Spleen (tissue), 7 donors: ENCODE measurements around the gene SUPT5H.

Experiments
- CTCF ChIP-seq, 11 experiments: fragments of 200-600 bp in 7 of 11; fragments of 450-650 bp in 4 of 11; sonication (generic) in 4 of 11; IDR thresholded peaks in 8 of 11; conservative IDR thresholded peaks in 3 of 11; 1 replicate in 7 of 11; 2 replicates in 4 of 11; pipeline versions ENCODE4 v1.4.0 to v1.8.0; 2016 to 2021; ENCODE audit warnings: antibody characterized with exemption in 11 of 11, inconsistent platforms in 4 of 11, mild to moderate bottlenecking in 1 of 11
- POLR2A ChIP-seq, 3 donors: fragments of 450-650 bp; IDR thresholded peaks; one replicate each; pipeline ENCODE4 v1.5.1; 2017; ENCODE audit warnings: antibody characterized with exemption in 3 of 3, mild to moderate bottlenecking in 1 of 3
- donor health status: DM: no; HTN: no; CAD: no; lungs with moderate emphysema.
- donor health status: DM: no; HTN: no; CAD: no.
- donor health status: DM: no; HTN: no; CAD: no.

GRCh38 chr19:39407660-39408391, 37.6 kb upstream of the SUPT5H start:
- TF ChIP-seq POLR2A (IDR thresholded peaks at IDR 0.05) (peak in 2 of 3 donors; percentile 22 to 35), CTCF (IDR thresholded peaks at IDR 0.05 in 8 of 11, conservative IDR thresholded peaks at IDR 0.05 in 3 of 11) (no peak)
